Measurements from ENCODE around the gene DSC3. TPM values are rescaled to one million over a fixed set of nuclear protein-coding genes. Genes with fewer than 3 reads are reported as not detected.

Gene DSC3
- total RNA-seq, 2 experiments from 2014 or later, result 0.04 TPM; not detected in 1

- Mint-ChIP-seq H3K4me1 (ENCODE audit: low read depth) (no peaks in the 10 kb centered on the region), H3K27ac (no peak overlapping the region), H3K9me3 (no peaks in the 10 kb centered on the region), H3K27me3 (no peaks in the 10 kb centered on the region), H3K36me3 (ENCODE audit: low read depth) (no peaks in the 10 kb centered on the region), H3K4me3 (no peak overlapping the region)
- ATAC-seq (no peak), DNase-seq (no peak)
- ChIA-PET CTCF (no interaction called here), POLR2A (no interaction called here)
- no peak for TF ChIP-seq CTCF (IDR thresholded peaks at IDR 0.05)
- intact Hi-C loops (cut with micrococcal nuclease), result no loop called here
These were observed 51.1 kb downstream of the DSC3 start for GRCh38 chr18:30991397-30991796.

- H3K27me3 Mint-ChIP-seq, result no peaks in the 10 kb centered on the region
- H3K4me1 Mint-ChIP-seq (ENCODE audit: low read depth), result no peaks in the 10 kb centered on the region
- ATAC-seq, result no peak
- no peak for DNase-seq
- H3K27ac Mint-ChIP-seq, result no peak overlapping the region
- TF ChIP-seq CTCF (IDR thresholded peaks at IDR 0.05), result no peak
- H3K36me3 Mint-ChIP-seq (ENCODE audit: low read depth), result no peaks in the 10 kb centered on the region
- no peak overlapping the region for H3K4me3 Mint-ChIP-seq
- H3K9me3 Mint-ChIP-seq, result no peaks in the 10 kb centered on the region
- POLR2A ChIA-PET, result no interaction called here
- intact Hi-C loops (cut with micrococcal nuclease), result no loop called here
- CTCF ChIA-PET, result no interaction called here
These were observed 53.4 kb downstream of the DSC3 start for GRCh38 chr18:30989141-30989540.

GRCh38 chr18:30988440-30988839 lies 54.1 kb downstream of the DSC3 start:
- intact Hi-C loops (cut with micrococcal nuclease), result no loop called here
- H3K9me3 Mint-ChIP-seq, result no peaks in the 10 kb centered on the region

GRCh38 chr18:30987467-30988241 lies 54.9 kb downstream of the DSC3 start:
- no peak for TF ChIP-seq CTCF (IDR thresholded peaks at IDR 0.05)
- ATAC-seq, result no peak
- Mint-ChIP-seq H3K4me3 (no peak overlapping the region), H3K4me1 (ENCODE audit: low read depth) (no peaks in the 10 kb centered on the region), H3K9me3 (no peaks in the 10 kb centered on the region), H3K27me3 (no peaks in the 10 kb centered on the region), H3K36me3 (ENCODE audit: low read depth) (no peaks in the 10 kb centered on the region), H3K27ac (no peak overlapping the region)
- POLR2A ChIA-PET, result no interaction called here
- CTCF ChIA-PET, result no interaction called here
- DNase-seq, result no peak
- intact Hi-C loops (cut with micrococcal nuclease), result no loop called here

More at GRCh38 chr18:30988440-30988839, 54.1 kb downstream of the DSC3 start:
- Mint-ChIP-seq H3K4me1 (ENCODE audit: low read depth) (no peaks in the 10 kb centered on the region), H3K27me3 (no peaks in the 10 kb centered on the region), H3K27ac (no peak overlapping the region), H3K36me3 (ENCODE audit: low read depth) (no peaks in the 10 kb centered on the region), H3K4me3 (no peak overlapping the region)
- ATAC-seq, result no peak
- ChIA-PET CTCF (no interaction called here), POLR2A (no interaction called here)
- no peak for DNase-seq
- TF ChIP-seq CTCF (IDR thresholded peaks at IDR 0.05), result no peak

- Mint-ChIP-seq H3K36me3 (ENCODE audit: low read depth) (no peaks in the 10 kb centered on the region), H3K4me3 (no peak overlapping the region), H3K4me1 (ENCODE audit: low read depth) (no peaks in the 10 kb centered on the region), H3K27ac (no peak overlapping the region), H3K9me3 (no peaks in the 10 kb centered on the region), H3K27me3 (no peaks in the 10 kb centered on the region)
- TF ChIP-seq CTCF (IDR thresholded peaks at IDR 0.05), result no peak
- DNase-seq (no peak), ATAC-seq (no peak)
- CTCF ChIA-PET, result no interaction called here
- intact Hi-C loops (cut with micrococcal nuclease), result no loop called here
- POLR2A ChIA-PET, result no interaction called here
These were observed 56.8 kb downstream of the DSC3 start for GRCh38 chr18:30985753-30986152.
